Hematopoietic multipotent progenitor cell treated with erythropoietin and hydrocortisone succinate and interleukin-3 and kit ligand, for 6 days (in vitro differentiated cells): Measurements from ENCODE around the gene PRIM1.
"Not testable (repeated sequence)": the region's sequence is repeated elsewhere in the genome, so short reads cannot be mapped to it uniquely, and the experiment has no call there.

Experiments used
- DNase-seq: peaks from one replicate; pipeline ENCODE4 v3.0.0-alpha.2; 2015

Gene PRIM1

GRCh38 chr12:56759263-56759908, 7.3 kb upstream of the PRIM1 start:
- DNase-seq = no peak

GRCh38 chr12:56758728-56759262, 6.7 kb upstream of the PRIM1 start:
- no peak for DNase-seq

- DNase-seq = not testable (repeated sequence)
Observed at GRCh38 chr12:56757971-56758370, 5.8 kb upstream of the PRIM1 start.

GRCh38 chr12:56753566-56753965, 1.4 kb upstream of the PRIM1 start:
- DNase-seq = peak; percentile 94

GRCh38 chr12:56750596-56750995, 1.5 kb downstream of the PRIM1 start:
- DNase-seq = not testable (repeated sequence)

GRCh38 chr12:56749853-56750252, 2.3 kb downstream of the PRIM1 start:
- no peak for DNase-seq

GRCh38 chr12:56749359-56749758, 2.8 kb downstream of the PRIM1 start:
- no peak for DNase-seq

- no peak for DNase-seq
Observed at GRCh38 chr12:56728139-56728861, 23.8 kb downstream of the PRIM1 start.

- DNase-seq = not testable (repeated sequence)
Observed at GRCh38 chr12:56726196-56726675, 25.9 kb downstream of the PRIM1 start.

- DNase-seq = peak; percentile 22
Observed at GRCh38 chr12:56725723-56726102, 26.4 kb downstream of the PRIM1 start.

GRCh38 chr12:56724972-56725722, 27.0 kb downstream of the PRIM1 start, which contains the start of gene NACA:
Gene NACA (minus strand): TSS chr12:56725299. CDS start chr12:56724521, 778 bp downstream.
- peak; percentile 99 for DNase-seq

- DNase-seq = peak; percentile 40
Observed at GRCh38 chr12:56724701-56724971, 27.5 kb downstream of the PRIM1 start.

- peak; percentile 88 for DNase-seq
Observed at GRCh38 chr12:56723889-56724700, 28.0 kb downstream of the PRIM1 start.

- DNase-seq = no peak
Observed at GRCh38 chr12:56723352-56723751, 28.8 kb downstream of the PRIM1 start.

- DNase-seq = no peak
Observed at GRCh38 chr12:56722832-56723231, 29.3 kb downstream of the PRIM1 start.

- no peak for DNase-seq
Observed at GRCh38 chr12:56721721-56722120, 30.4 kb downstream of the PRIM1 start.

- DNase-seq = peak; percentile 54
Observed at GRCh38 chr12:56721216-56721615, 30.9 kb downstream of the PRIM1 start.

GRCh38 chr12:56720731-56721151, 31.4 kb downstream of the PRIM1 start:
- peak; percentile 43 for DNase-seq

GRCh38 chr12:56719056-56719455, 33.1 kb downstream of the PRIM1 start:
- DNase-seq = no peak

- no peak for DNase-seq
Observed at GRCh38 chr12:56718636-56719035, 33.5 kb downstream of the PRIM1 start.

GRCh38 chr12:56718149-56718548, 34.0 kb downstream of the PRIM1 start:
- DNase-seq = no peak
